ENCODE results near the gene MEX3D. TPM values are rescaled to one million over a fixed set of nuclear protein-coding genes. Genes with fewer than 3 reads are reported as not detected.
A peak's percentile ranks its signal among the peaks of the same experiment; 100 is the strongest.

MEX3D gene
- total and polyA plus RNA-seq, 2 of the 4 experiments (the other 2 are of a cell fraction): 9.1 to 9.6 TPM

DNA sequence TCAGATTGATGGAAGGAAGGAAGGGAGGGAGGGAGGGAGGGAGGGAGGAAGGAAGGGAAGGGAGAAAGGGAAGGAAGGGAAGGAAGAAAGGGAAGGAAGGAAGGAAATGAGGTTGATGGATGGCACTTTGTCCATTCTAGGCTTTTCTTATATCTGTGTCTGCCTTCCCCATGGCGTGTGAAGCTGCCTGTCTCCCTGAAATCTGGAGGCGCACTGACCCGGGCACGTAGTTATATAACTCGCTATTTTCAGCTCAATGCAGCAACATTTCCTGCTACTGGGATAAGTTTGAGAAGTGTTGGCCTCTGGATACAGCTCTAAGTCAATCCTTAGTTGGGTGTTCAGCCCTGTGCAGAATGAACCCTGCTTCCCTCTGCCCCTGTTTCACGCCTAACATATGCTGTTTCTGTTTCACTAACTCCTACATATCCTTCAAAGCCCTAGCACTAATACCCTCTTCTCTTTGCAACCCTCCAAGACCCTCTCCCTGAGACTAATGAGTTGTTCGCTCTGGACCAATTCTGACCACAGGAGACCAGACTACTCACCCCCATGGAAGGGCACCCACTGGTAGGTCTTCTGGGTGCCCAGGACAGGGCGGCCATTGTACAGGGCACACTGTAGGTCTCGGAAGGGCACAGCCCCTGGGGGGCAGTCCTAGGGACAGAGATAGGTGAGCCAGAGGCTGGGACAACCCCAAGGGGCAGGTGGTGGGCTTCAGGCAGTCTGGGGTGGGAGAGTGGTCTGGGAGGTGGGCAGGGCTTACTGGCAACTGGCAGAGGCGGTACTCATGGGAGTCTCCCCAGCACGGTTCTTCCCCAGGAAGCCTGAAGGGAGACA, 58.3 kb downstream of the MEX3D start:
- H2BK5ac ChIP-seq (ENCODE audit: low read depth, low read length, poor library complexity, severe bottlenecking): no peak overlapping the region
- H3K18ac ChIP-seq (ENCODE audit: low read depth, low read length): no peak overlapping the region
- no peak overlapping the region for H2BK120ac ChIP-seq (ENCODE audit: low read depth, low read length)
- H3K14ac ChIP-seq (replicated peaks; ENCODE audit: low read depth, low read length): no peak overlapping the region
- no peak overlapping the region for H4K91ac ChIP-seq (ENCODE audit: insufficient read depth, low read depth, low read length)
- no peak overlapping the region for H3K27ac ChIP-seq (ENCODE audit: insufficient read depth, low read length)
- WGBS, 2 experiments (ENCODE audit: extremely low coverage in 2 of 2, insufficient read length in 1 of 2): 67% methylated on average over 3 of the region's 11 CpGs; no CpG with 5 or more reads in 1 of the 2 experiments
- H2AFZ ChIP-seq (replicated peaks; ENCODE audit: low read length, poor library complexity): no peak overlapping the region
- H3K27me3 ChIP-seq (ENCODE audit: control insufficient read depth, insufficient read depth, low read length): no peaks in the 10 kb centered on the region
- peaks cover 13% of the 10 kb centered on the region for H3K36me3 ChIP-seq (ENCODE audit: control insufficient read depth, insufficient read depth, low read length)
- H3K4me2 ChIP-seq (ENCODE audit: low read depth, low read length): no peak overlapping the region
- H4K5ac ChIP-seq (ENCODE audit: low read depth, low read length): no peak overlapping the region
- no peaks in the 10 kb centered on the region; the same call in 1 of the 2 replicates for H3K9me1 ChIP-seq (ENCODE audit: insufficient read depth, low read length)
- no TSS peak for BruUV-seq (replicated peaks)
- H3K4ac ChIP-seq (ENCODE audit: low read depth, low read length): no peak overlapping the region
- TF ChIP-seq RAD21 (IDR thresholded peaks at IDR 0.05; ENCODE audit: low read length) (no peak), RCOR1 (IDR thresholded peaks at IDR 0.05; ENCODE audit: insufficient replicate concordance, low read length) (no peak), NFE2L2 (IDR thresholded peaks at IDR 0.05; ENCODE audit: low read depth, low read length) (no peak), POLR2A (IDR thresholded peaks at IDR 0.05; ENCODE audit: low read depth, low read length) (no peak), MAFK (IDR thresholded peaks at IDR 0.05; ENCODE audit: low read depth, low read length) (no peak), FOS (IDR thresholded peaks at IDR 0.05; ENCODE audit: low read depth, low read length) (no peak), RFX5 (IDR thresholded peaks at IDR 0.05; ENCODE audit: low read depth, low read length) (no peak), SMC3 (IDR thresholded peaks at IDR 0.05; ENCODE audit: low read depth, low read length) (no peak), MXI1 (IDR thresholded peaks at IDR 0.05; ENCODE audit: borderline replicate concordance, low read depth, low read length) (no peak), BHLHE40 (IDR thresholded peaks at IDR 0.05; ENCODE audit: low read depth, low read length) (no peak)
- TF ChIP-seq, protein P1, sequence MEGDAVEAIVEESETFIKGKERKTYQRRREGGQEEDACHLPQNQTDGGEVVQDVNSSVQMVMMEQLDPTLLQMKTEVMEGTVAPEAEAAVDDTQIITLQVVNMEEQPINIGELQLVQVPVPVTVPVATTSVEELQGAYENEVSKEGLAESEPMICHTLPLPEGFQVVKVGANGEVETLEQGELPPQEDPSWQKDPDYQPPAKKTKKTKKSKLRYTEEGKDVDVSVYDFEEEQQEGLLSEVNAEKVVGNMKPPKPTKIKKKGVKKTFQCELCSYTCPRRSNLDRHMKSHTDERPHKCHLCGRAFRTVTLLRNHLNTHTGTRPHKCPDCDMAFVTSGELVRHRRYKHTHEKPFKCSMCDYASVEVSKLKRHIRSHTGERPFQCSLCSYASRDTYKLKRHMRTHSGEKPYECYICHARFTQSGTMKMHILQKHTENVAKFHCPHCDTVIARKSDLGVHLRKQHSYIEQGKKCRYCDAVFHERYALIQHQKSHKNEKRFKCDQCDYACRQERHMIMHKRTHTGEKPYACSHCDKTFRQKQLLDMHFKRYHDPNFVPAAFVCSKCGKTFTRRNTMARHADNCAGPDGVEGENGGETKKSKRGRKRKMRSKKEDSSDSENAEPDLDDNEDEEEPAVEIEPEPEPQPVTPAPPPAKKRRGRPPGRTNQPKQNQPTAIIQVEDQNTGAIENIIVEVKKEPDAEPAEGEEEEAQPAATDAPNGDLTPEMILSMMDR (conservative IDR thresholded peaks at IDR 0.05; ENCODE audit: low read depth, low read length): no peak
- TF ChIP-seq, protein P2, sequence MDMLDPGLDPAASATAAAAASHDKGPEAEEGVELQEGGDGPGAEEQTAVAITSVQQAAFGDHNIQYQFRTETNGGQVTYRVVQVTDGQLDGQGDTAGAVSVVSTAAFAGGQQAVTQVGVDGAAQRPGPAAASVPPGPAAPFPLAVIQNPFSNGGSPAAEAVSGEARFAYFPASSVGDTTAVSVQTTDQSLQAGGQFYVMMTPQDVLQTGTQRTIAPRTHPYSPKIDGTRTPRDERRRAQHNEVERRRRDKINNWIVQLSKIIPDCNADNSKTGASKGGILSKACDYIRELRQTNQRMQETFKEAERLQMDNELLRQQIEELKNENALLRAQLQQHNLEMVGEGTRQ (IDR thresholded peaks at IDR 0.05; ENCODE audit: low read depth, low read length): no peak
- in situ Hi-C loops (cut with MboI; ENCODE audit: low sequenced_read_pairs) (no loop called here), intact Hi-C loops (cut with micrococcal nuclease) (no loop called here), dilution Hi-C loops (cut with HindIII; ENCODE audit: low sequenced_read_pairs, unreplicated experiment) (no loop called here)
- H3K9ac ChIP-seq (ENCODE audit: low read depth, low read length): no peak overlapping the region
- H4K8ac ChIP-seq (ENCODE audit: low read depth in 2 of 2, low read length in 2 of 2): no peak overlapping the region
- peaks cover 4 to 15% of the 10 kb centered on the region in 2 experiments; a peak in 1 of 4 replicates for H3K79me1 ChIP-seq (ENCODE audit: low read depth in 1 of 2, low read length in 2 of 2)
- H3K4me1 ChIP-seq (ENCODE audit: control insufficient read depth, insufficient read depth, low read length): peaks cover 6% of the 10 kb centered on the region
- POLR2A ChIA-PET (ENCODE audit: unreplicated experiment): no interaction called here
- H3K4me3 ChIP-seq (ENCODE audit: insufficient read depth, low read depth, low read length): no peak overlapping the region
- no peaks in the 10 kb centered on the region for H3K9me3 ChIP-seq (ENCODE audit: control insufficient read depth, insufficient read depth, low read length)
- H4K20me1 ChIP-seq (ENCODE audit: insufficient read depth, low read length): peaks cover 6% of the 10 kb centered on the region; the same call in 1 of the 2 replicates
- no peak for ATAC-seq (ENCODE audit: low read depth)
- H2AK5ac ChIP-seq (ENCODE audit: low read depth, low read length): no peak overlapping the region
- peak overlapping the region; percentile 63 for H2AK9ac ChIP-seq (replicated peaks; ENCODE audit: low read depth, low read length, poor library complexity)
- no peak overlapping the region for H3K56ac ChIP-seq (ENCODE audit: extremely low read depth, insufficient read depth, low read length)
- no peak for DNase-seq
- H2BK20ac ChIP-seq (ENCODE audit: low read depth, low read length): no peak overlapping the region
- H2BK15ac ChIP-seq (ENCODE audit: low read depth, low read length): no peak overlapping the region
- H3K23ac ChIP-seq (ENCODE audit: low read depth, low read length): no peak overlapping the region
- CTCF ChIA-PET: no interaction called here

All from IMR-90 (cell line).